ENCODE data around the gene GPS1. TPM values are rescaled to one million over a fixed set of nuclear protein-coding genes. Genes with fewer than 3 reads are reported as not detected.

GPS1 gene
- total RNA-seq, 1 donor from 2014 or later: 103 TPM

DNA sequence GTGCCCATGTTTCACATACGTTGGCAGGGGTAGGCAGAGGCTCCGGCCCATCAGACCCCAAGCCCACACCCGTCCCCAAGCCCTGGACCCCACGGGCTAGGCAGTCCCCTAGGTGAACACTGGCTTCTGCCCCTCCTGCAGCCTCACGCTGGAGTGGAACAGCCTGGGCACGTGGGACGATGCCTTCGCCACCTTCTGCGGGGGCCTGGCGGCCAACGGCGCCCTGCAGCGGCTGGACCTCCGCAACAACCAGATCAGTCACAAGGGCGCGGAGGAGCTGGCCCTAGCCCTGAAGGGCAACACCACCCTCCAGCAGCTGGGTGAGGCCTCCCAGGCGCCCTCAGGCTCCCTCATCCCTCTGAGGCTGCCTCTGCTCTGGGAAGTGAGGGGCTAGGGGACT lies 26.8 kb upstream of the GPS1 start:
- no peak overlapping the region for H3K4me3 Mint-ChIP-seq (ENCODE audit: low read depth)
- no peak for DNase-seq (ENCODE audit: low spot score)
- peaks cover 17% of the 10 kb centered on the region for H3K4me1 Mint-ChIP-seq (ENCODE audit: low read depth)
- H3K27me3 Mint-ChIP-seq (ENCODE audit: low read depth): no peaks in the 10 kb centered on the region
- peaks cover 4% of the 10 kb centered on the region for H3K36me3 Mint-ChIP-seq (ENCODE audit: low read depth)
- intact Hi-C loops (cut with micrococcal nuclease): loop anchor here (5.0 to 10.0 kb wide), 2 partner anchors 98 to 210 kb away; partner anchors contain the start of gene MAFG
- H3K27ac Mint-ChIP-seq: no peak overlapping the region
- no peaks in the 10 kb centered on the region for H3K9me3 Mint-ChIP-seq

- H3K27ac Mint-ChIP-seq: no peak overlapping the region
- H3K4me3 Mint-ChIP-seq (ENCODE audit: low read depth): no peak overlapping the region
- H3K4me1 Mint-ChIP-seq (ENCODE audit: low read depth): peaks cover 17% of the 10 kb centered on the region
- DNase-seq (ENCODE audit: low spot score): no peak
- H3K9me3 Mint-ChIP-seq: no peaks in the 10 kb centered on the region
- H3K27me3 Mint-ChIP-seq (ENCODE audit: low read depth): no peaks in the 10 kb centered on the region
- intact Hi-C loops (cut with micrococcal nuclease): loop anchor here (10.0 kb wide), 1 partner anchor 209 kb away; no protein-coding TSS in a partner anchor
- peaks cover 4% of the 10 kb centered on the region for H3K36me3 Mint-ChIP-seq (ENCODE audit: low read depth)
Measured at GRCh38 chr17:82025401-82026107, 26.1 kb upstream of the GPS1 start.

- intact Hi-C loops (cut with micrococcal nuclease): loop anchor here (10.0 kb wide), 1 partner anchor 207 kb away; no protein-coding TSS in a partner anchor
- H3K27ac Mint-ChIP-seq: no peak overlapping the region
- H3K9me3 Mint-ChIP-seq: no peaks in the 10 kb centered on the region
- H3K27me3 Mint-ChIP-seq (ENCODE audit: low read depth): no peaks in the 10 kb centered on the region
- DNase-seq (ENCODE audit: low spot score): no peak
- peaks cover 11% of the 10 kb centered on the region for H3K4me1 Mint-ChIP-seq (ENCODE audit: low read depth)
- peaks cover 4% of the 10 kb centered on the region for H3K36me3 Mint-ChIP-seq (ENCODE audit: low read depth)
- no peak overlapping the region for H3K4me3 Mint-ChIP-seq (ENCODE audit: low read depth)
Measured at GRCh38 chr17:82028246-82028645, 23.5 kb upstream of the GPS1 start.

DNA sequence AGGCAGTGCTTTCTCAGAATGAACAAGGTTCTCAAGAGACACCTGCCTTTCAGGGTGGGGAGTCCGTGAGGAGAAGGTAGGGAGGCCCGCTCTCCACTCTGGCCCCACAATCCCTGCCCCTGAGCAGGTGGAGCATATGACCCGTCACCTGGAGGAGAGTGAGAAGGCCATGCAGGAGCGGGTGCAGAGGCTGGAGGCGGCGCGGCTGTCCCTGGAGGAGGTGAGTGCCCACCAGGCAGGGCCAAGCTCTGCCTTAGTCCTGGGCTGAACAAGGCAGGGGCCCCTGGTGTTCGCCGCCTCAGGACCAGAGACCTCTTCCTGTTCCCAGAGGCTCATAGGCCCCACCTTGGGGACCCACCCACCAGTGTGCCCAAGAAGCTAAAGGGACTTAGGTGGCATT lies 22.7 kb upstream of the GPS1 start:
- Mint-ChIP-seq H3K9me3 (no peaks in the 10 kb centered on the region), H3K4me1 (ENCODE audit: low read depth) (peaks cover 9% of the 10 kb centered on the region), H3K27ac (no peak overlapping the region), H3K4me3 (ENCODE audit: low read depth) (no peak overlapping the region), H3K27me3 (ENCODE audit: low read depth) (no peaks in the 10 kb centered on the region), H3K36me3 (ENCODE audit: low read depth) (peaks cover 4% of the 10 kb centered on the region)
- intact Hi-C loops (cut with micrococcal nuclease): loop anchor here (10.0 kb wide), 1 partner anchor 206 kb away; no protein-coding TSS in a partner anchor
- DNase-seq (ENCODE audit: low spot score): no peak

- Mint-ChIP-seq H3K36me3 (ENCODE audit: low read depth) (peaks cover 8% of the 10 kb centered on the region), H3K27me3 (ENCODE audit: low read depth) (no peaks in the 10 kb centered on the region), H3K4me3 (ENCODE audit: low read depth) (peak overlapping the region; percentile 66), H3K4me1 (ENCODE audit: low read depth) (peaks cover 5% of the 10 kb centered on the region), H3K27ac (no peak overlapping the region), H3K9me3 (no peaks in the 10 kb centered on the region)
- intact Hi-C loops (cut with micrococcal nuclease): loop anchor here (10.0 kb wide), 1 partner anchor 205 kb away; no protein-coding TSS in a partner anchor
- DNase-seq (ENCODE audit: low spot score): no peak
Measured at GRCh38 chr17:82029391-82029790, 22.3 kb upstream of the GPS1 start.

GRCh38 chr17:82029990-82030469 lies 21.7 kb upstream of the GPS1 start:
- H3K4me3 Mint-ChIP-seq (ENCODE audit: low read depth): no peak overlapping the region
- no peak for DNase-seq (ENCODE audit: low spot score)
- no peaks in the 10 kb centered on the region for H3K27me3 Mint-ChIP-seq (ENCODE audit: low read depth)
- H3K36me3 Mint-ChIP-seq (ENCODE audit: low read depth): peaks cover 10% of the 10 kb centered on the region
- H3K9me3 Mint-ChIP-seq: no peaks in the 10 kb centered on the region
- H3K4me1 Mint-ChIP-seq (ENCODE audit: low read depth): peaks cover 5% of the 10 kb centered on the region
- H3K27ac Mint-ChIP-seq: no peak overlapping the region
- intact Hi-C loops (cut with micrococcal nuclease): loop anchor here (1.0 to 10.0 kb wide), 3 partner anchors 124 to 385 kb away; partner anchors contain the start of genes HEXD and OGFOD3

DNA sequence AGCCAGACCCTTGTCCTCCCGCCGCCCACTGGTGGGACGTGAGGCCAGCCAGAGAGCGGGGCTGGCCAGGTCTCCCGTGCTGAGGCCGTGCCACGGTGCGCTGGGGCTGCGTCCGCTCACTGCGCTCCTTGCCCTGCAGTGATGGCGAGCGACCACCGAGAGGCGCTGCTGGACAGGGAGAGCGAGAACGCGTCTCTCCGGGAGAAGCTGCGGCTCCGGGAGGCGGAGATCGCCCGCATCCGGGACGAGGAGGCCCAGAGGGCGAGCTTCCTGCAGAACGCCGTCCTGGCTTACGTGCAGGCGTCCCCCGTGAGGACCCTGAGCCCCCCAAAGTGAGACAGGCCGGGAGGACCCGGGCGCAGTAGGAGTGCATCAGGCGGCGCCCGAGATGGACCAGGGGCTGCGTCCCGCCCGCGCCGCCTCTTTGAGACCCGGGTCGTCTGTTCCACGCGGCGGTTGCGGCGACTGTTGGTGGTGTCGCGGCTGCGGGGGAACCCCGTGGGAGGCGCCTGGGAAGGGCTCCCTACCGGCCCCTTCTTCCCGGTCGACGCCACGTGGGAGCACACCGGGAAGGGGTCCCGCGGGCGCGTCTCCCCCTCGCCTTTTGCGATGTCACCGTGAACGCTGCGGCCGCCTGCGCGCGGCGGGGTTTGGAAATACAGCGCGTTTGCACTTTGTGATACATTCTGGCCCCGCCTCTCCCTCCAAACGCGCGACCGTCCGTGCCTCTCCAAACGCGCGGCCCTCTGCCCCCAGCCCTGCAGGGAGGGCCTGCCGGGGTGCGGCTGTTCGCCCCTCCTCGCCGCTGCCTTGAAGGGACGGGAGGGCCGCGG lies 21.0 kb upstream of the GPS1 start:
- peak overlapping the region; percentile 84 for H3K27ac Mint-ChIP-seq
- H3K27me3 Mint-ChIP-seq (ENCODE audit: low read depth): no peaks in the 10 kb centered on the region
- peaks cover 17% of the 10 kb centered on the region for H3K36me3 Mint-ChIP-seq (ENCODE audit: low read depth)
- peaks cover 9% of the 10 kb centered on the region for H3K4me1 Mint-ChIP-seq (ENCODE audit: low read depth)
- intact Hi-C loops (cut with micrococcal nuclease): loop anchor here (1.0 to 10.0 kb wide), 2 partner anchors 124 to 384 kb away; partner anchors contain the start of genes HEXD and OGFOD3
- peak; percentile 81 for DNase-seq (ENCODE audit: low spot score)
- peak overlapping the region; percentile 86 for H3K4me3 Mint-ChIP-seq (ENCODE audit: low read depth)
- no peaks in the 10 kb centered on the region for H3K9me3 Mint-ChIP-seq

DNA sequence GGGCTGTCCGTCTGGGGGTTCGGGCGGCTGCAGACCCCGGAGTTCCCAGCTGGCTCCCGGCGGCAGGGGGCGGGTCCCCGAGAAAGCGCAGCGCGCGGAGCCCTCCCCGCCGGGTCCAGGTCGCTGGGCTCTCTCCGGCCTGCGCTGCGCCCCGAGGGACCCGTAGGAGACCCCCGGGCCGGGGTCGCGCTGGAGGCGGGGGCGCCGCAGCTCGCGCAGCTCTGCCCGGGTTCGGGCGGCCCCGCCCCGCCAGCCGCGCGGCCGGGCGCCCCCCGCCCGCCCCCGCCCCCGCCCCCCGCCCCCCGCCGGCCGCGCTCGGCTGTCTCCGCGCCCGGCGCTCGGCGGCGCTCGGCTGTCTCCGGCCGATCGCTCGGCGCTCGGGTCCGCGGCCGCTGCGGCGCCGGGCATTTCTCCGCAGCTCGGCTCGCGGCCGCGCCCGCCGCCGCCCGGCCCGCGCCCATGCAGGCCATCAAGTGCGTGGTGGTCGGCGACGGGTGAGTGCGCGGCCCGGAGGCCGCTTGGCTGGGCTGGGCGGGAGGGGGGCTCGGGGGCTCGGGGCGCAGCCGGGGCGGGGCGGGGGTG lies 20.3 kb upstream of the GPS1 start, which contains the start of gene RAC3:
Gene RAC3, plus strand, starts transcription at position 376 of the 582 bp plus-strand sequence. Its CDS starts 84 bp downstream, at position 460.
- H3K4me3 Mint-ChIP-seq (ENCODE audit: low read depth): peak within 1 kb of the TSS; percentile 86
- H3K9me3 Mint-ChIP-seq: no peaks in the 10 kb centered on the region
- H3K4me1 Mint-ChIP-seq (ENCODE audit: low read depth): peaks cover 7% of the 10 kb centered on the region
- intact Hi-C loops (cut with micrococcal nuclease): loop anchor here (10.0 kb wide), 1 partner anchor 383 kb away; the partner anchor contains the start of genes HEXD and OGFOD3
- DNase-seq (ENCODE audit: low spot score): no peak
- no peaks in the 10 kb centered on the region for H3K27me3 Mint-ChIP-seq (ENCODE audit: low read depth)
- H3K36me3 Mint-ChIP-seq (ENCODE audit: low read depth): peaks cover 22% of the 10 kb centered on the region
- peak within 1 kb of the TSS; percentile 84 for H3K27ac Mint-ChIP-seq

GRCh38 chr17:82031885-82032627 lies 19.6 kb upstream of the GPS1 start:
- Mint-ChIP-seq H3K36me3 (ENCODE audit: low read depth) (peaks cover 22% of the 10 kb centered on the region), H3K27ac (no peak overlapping the region), H3K4me3 (ENCODE audit: low read depth) (peak overlapping the region; percentile 72), H3K4me1 (ENCODE audit: low read depth) (peaks cover 7% of the 10 kb centered on the region), H3K9me3 (no peaks in the 10 kb centered on the region), H3K27me3 (ENCODE audit: low read depth) (no peaks in the 10 kb centered on the region)
- peak; percentile 44 for DNase-seq (ENCODE audit: low spot score)
- intact Hi-C loops (cut with micrococcal nuclease): loop anchor here (10.0 kb wide), 1 partner anchor 383 kb away; the partner anchor contains the start of genes HEXD and OGFOD3

GRCh38 chr17:82033359-82034085 lies 18.2 kb upstream of the GPS1 start:
- H3K9me3 Mint-ChIP-seq: no peaks in the 10 kb centered on the region
- H3K4me3 Mint-ChIP-seq (ENCODE audit: low read depth): peak overlapping the region; percentile 13
- no peak overlapping the region for H3K27ac Mint-ChIP-seq
- intact Hi-C loops (cut with micrococcal nuclease): loop anchor here (10.0 kb wide), 1 partner anchor 381 kb away; the partner anchor contains the start of genes HEXD and OGFOD3
- peaks cover 22% of the 10 kb centered on the region for H3K36me3 Mint-ChIP-seq (ENCODE audit: low read depth)
- no peaks in the 10 kb centered on the region for H3K27me3 Mint-ChIP-seq (ENCODE audit: low read depth)
- no peak for DNase-seq (ENCODE audit: low spot score)
- peaks cover 12% of the 10 kb centered on the region for H3K4me1 Mint-ChIP-seq (ENCODE audit: low read depth)

DNA sequence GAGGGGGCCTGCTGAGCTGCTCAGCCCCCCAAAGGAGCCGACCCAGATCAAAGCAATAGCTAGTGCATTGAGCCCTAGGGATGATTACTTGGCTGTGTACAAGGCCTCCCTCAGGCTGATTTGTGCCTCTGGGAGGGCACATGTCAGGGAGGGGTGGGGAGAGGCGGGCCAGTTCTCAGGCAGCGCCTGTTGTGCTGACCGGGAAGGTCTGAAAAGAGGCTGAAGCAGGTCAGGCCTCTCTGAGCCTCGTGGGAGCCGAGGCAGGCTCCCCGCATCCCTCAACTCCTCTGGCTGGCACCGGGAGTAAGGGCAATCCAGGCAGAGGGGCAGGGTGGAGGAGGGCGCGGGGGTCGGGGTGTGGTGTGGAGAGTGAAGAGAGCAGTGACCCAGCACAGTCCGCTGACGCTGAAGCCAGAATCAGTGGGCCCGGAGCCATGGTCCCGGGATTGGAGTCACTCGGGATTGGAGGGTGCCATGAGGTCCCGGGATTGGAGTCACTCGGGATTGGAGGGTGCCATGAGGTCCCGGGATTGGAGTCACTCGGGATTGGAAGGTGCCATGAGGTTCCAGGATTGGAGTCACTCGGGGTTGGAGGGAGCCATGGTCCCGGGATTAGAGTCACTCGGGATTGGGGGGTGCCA lies 17.2 kb upstream of the GPS1 start:
- Mint-ChIP-seq H3K4me1 (ENCODE audit: low read depth) (peaks cover 15% of the 10 kb centered on the region), H3K27ac (no peak overlapping the region), H3K9me3 (no peaks in the 10 kb centered on the region), H3K36me3 (ENCODE audit: low read depth) (peaks cover 22% of the 10 kb centered on the region), H3K27me3 (ENCODE audit: low read depth) (no peaks in the 10 kb centered on the region), H3K4me3 (ENCODE audit: low read depth) (peak overlapping the region; percentile 31)
- no peak for DNase-seq (ENCODE audit: low spot score)
- intact Hi-C loops (cut with micrococcal nuclease): loop anchor here (10.0 kb wide), 1 partner anchor 380 kb away; the partner anchor contains the start of genes HEXD and OGFOD3
